Posterior cingulate gyrus (tissue), 11 donors: ENCODE data around the gene WDR53.
"Not testable (repeated sequence)": the region's sequence is repeated elsewhere in the genome, so short reads cannot be mapped to it uniquely, and the experiment has no call there.

Source experiments
- DNase-seq, 10 donors: peaks; one replicate each; pipeline versions ENCODE4 v3.0.0 to v3.0.0-alpha.2; 2020 to 2021; ENCODE audit warnings: mixed read lengths in 3 of 10
- intact Hi-C: fragments of 100-400 bp; cut with DNase I; formaldehyde crosslinking; loops from one replicate; pipeline ENCODE4 v1.15.1; 2023

WDR53 gene

GRCh38 chr3:196568246-196569002 is at the start of gene WDR53, which contains the start of gene FBXO45:
Gene WDR53, minus strand, starts transcription at chr3:196568554. Its CDS starts 7,079 bp downstream, at chr3:196561475.
Gene FBXO45, plus strand, starts transcription at chr3:196568660. Its CDS starts 325 bp downstream, at chr3:196568985.
- intact Hi-C loops: loop anchor here (2.0 to 5.0 kb wide), 2 partner anchors 66 to 374 kb away; partner anchors contain the start of genes NCBP2 and RNF168
- DNase-seq: peak; percentile 92 to 99 (median 94)

GRCh38 chr3:196617256-196617655 is 48.9 kb upstream of the WDR53 start:
- intact Hi-C loops: no loop called here
- no peak for DNase-seq

- peak in 1 of 10 donors; percentile 5 for DNase-seq
- intact Hi-C loops: not testable (repeated sequence)
Observed at GRCh38 chr3:196615234-196615633, 46.9 kb upstream of the WDR53 start.

- DNase-seq: peak in 1 of 10 donors; percentile 27
- intact Hi-C loops: no loop called here
Observed at GRCh38 chr3:196611761-196612483, 43.6 kb upstream of the WDR53 start.

GRCh38 chr3:196609805-196610515 is 41.6 kb upstream of the WDR53 start:
- intact Hi-C loops: loop anchor here (1.0 to 2.0 kb wide), 3 partner anchors 23 to 361 kb away; no protein-coding TSS in a partner anchor
- DNase-seq: no peak

GRCh38 chr3:196609343-196609775 is 41.0 kb upstream of the WDR53 start:
- intact Hi-C loops: loop anchor here (1.0 to 2.0 kb wide), 3 partner anchors 23 to 361 kb away; no protein-coding TSS in a partner anchor
- DNase-seq: peak; percentile 52 to 96 (median 86)

- no peak for DNase-seq
- intact Hi-C loops: loop anchor here (1.0 to 2.0 kb wide), 3 partner anchors 24 to 362 kb away; no protein-coding TSS in a partner anchor
Observed at GRCh38 chr3:196608693-196609092, 40.3 kb upstream of the WDR53 start.

- DNase-seq: no peak
- intact Hi-C loops: no loop called here
Observed at GRCh38 chr3:196604548-196604947, 36.2 kb upstream of the WDR53 start.

GRCh38 chr3:196603683-196604082 is 35.3 kb upstream of the WDR53 start:
- intact Hi-C loops: no loop called here
- DNase-seq: no peak

- peak in 1 of 10 donors; percentile 37 for DNase-seq
- intact Hi-C loops: no loop called here
Observed at GRCh38 chr3:196602673-196603072, 34.3 kb upstream of the WDR53 start.

GRCh38 chr3:196600359-196600758 is 32.0 kb upstream of the WDR53 start:
- intact Hi-C loops: no loop called here
- no peak for DNase-seq

GRCh38 chr3:196599734-196600128 is 31.4 kb upstream of the WDR53 start:
- intact Hi-C loops: no loop called here
- DNase-seq: no peak

GRCh38 chr3:196597971-196598733 is 29.8 kb upstream of the WDR53 start:
- peak in 1 of 10 donors; percentile 26 for DNase-seq
- intact Hi-C loops: not testable (repeated sequence)

- DNase-seq: no peak
- intact Hi-C loops: no loop called here
Observed at GRCh38 chr3:196596355-196596754, 28.0 kb upstream of the WDR53 start.

GRCh38 chr3:196590279-196590678 is 21.9 kb upstream of the WDR53 start:
- DNase-seq: no peak
- intact Hi-C loops: no loop called here

GRCh38 chr3:196585044-196585757 is 16.8 kb upstream of the WDR53 start:
- DNase-seq: no peak
- intact Hi-C loops: no loop called here

- intact Hi-C loops: no loop called here
- no peak for DNase-seq
Observed at GRCh38 chr3:196572389-196572788, 4.0 kb upstream of the WDR53 start.

GRCh38 chr3:196570332-196570731 is 2.0 kb upstream of the WDR53 start:
- intact Hi-C loops, DNase-seq: not testable (repeated sequence)

- peak in 9 of 10 donors; percentile 4 to 91 (median 28) for DNase-seq
- intact Hi-C loops: loop anchor here (2.0 to 5.0 kb wide), 2 partner anchors 67 to 374 kb away; partner anchors contain the start of genes NCBP2 and RNF168
Observed at GRCh38 chr3:196569003-196569516, 706 bp upstream of the WDR53 start.
